HG02981 (cell line): ENCODE data around the gene MCUB.

ENCODE experiments used
- ATAC-seq: cut with Tn5 transposase; IDR thresholded peaks from one replicate; pipeline ENCODE4 v1.9.1; 2021; ENCODE audit warnings: mild to moderate bottlenecking, moderate library complexity; ENCODE audit not compliant: unreplicated experiment

MCUB gene

GRCh38 chr4:109627361-109627760 is 67.3 kb downstream of the MCUB start:
- ATAC-seq, result no peak

DNA sequence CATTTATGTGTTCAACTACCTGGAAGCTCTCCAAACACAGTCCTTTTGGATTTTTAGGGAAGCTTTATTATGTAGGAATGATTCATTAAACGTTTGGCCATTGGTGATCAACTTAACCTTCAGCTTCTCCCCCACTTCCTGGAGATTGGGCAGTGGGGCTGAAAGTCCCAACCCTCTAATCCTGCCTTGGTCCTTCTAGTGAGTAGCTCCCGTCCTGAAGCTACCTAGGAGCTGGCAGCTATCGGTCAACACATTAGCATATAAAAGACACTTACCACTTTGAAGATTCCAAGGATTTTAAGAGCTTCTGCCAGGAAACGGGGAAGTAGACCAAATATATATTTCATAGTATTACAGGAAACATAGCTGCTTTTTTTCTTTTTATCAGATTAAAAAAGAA is 69.7 kb downstream of the MCUB start:
- no peak for ATAC-seq

GRCh38 chr4:109631532-109632108 is 71.6 kb downstream of the MCUB start:
- ATAC-seq, result no peak

- ATAC-seq, result peak; percentile 53
Observed at GRCh38 chr4:109640644-109641043, 80.6 kb downstream of the MCUB start.

DNA sequence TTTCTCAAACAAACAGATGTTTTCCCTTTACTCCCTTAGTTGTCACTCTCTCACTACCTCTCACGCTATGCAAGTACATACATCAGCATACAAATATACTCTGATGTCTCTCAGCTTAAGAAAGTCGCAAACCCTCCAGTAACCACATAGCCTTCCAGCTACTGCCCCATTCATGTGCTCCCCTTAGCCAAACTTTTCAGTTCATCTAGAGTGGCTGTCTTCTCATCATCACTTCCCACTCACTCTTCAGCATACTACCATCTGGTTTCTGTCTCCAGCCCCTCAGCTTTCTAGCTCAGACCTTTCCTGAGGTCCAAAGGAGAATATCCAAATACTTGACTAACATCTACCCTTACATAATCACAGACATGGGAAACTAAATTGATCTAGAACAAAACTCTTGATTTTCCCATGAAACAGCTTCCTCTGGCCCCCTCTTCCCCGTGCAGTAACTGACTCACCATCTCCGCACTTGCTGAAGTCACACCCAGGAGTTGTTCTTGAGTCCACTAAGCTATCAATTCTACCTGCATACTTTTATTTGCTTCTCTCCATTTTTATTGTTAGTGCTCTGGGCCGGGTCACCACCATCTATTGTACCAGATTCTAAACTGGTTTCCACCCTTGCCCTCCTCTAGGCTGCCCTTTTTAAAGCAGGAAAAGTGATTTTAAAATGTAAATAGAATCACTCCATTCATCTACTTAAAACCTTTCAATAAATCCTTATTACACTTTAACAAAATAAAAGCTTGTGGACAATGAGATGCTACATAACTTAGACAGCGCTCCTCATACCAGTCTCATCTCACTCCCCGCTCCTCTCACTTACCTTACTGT is 86.0 kb downstream of the MCUB start:
- ATAC-seq, result no peak

GRCh38 chr4:109648266-109648996 is 88.4 kb downstream of the MCUB start:
- peak; percentile 63 for ATAC-seq

DNA sequence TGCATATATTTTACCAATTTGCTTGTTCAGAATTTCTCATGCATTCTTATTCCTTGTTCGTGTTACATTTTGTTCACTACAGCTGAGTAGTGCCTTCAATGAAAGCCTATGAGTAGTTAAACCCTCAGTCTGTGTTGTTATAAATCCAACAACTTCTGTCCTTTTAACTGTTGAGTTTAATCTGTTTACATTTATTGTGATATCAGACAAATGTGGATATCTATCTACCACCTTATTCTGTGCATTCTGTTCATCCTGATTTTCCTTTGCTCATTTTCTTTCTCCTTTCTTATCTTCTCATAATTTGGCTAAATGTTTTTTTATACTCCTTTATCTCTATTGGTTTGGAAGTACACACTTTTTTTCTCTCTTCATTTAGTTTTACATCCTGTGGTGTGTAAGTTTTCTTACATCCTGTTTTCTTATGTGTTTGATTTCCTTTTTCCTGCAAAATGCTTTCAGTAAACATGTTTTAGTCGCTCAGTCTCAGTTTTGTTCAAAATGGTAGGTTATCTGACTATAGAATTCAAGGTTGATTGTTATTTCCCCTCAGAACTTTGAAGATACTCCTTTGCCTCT is 89.0 kb downstream of the MCUB start:
- no peak for ATAC-seq

GRCh38 chr4:109649872-109650271 is 89.8 kb downstream of the MCUB start:
- peak; percentile 78 for ATAC-seq

DNA sequence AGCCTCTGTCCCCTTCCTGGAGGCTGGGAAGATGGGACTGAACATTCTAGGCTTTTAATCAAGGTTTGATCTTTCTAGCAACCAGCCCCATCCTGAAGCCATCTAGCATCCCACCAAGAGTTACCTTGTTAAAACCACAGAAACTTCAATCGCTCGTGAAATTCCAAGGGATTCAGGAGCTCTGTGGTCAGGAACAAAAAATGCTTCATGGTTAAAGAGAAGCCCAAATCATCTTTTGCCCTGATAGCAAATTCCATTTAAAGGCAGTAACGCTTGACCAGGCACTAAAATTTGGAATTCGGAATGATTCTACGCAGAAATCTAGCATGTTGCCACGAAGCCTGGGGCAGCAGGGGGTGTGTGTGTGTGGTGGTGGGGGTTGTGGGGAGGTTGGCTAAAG is 95.3 kb downstream of the MCUB start:
- no peak for ATAC-seq

GRCh38 chr4:109657854-109658418 is 97.9 kb downstream of the MCUB start:
- ATAC-seq, result no peak

- ATAC-seq, result no peak
Observed at GRCh38 chr4:109658871-109659410, 98.9 kb downstream of the MCUB start.

- no peak for ATAC-seq
Observed at GRCh38 chr4:109662116-109662515, 102.1 kb downstream of the MCUB start.

- no peak for ATAC-seq
Observed at GRCh38 chr4:109662771-109663170, 102.7 kb downstream of the MCUB start.

DNA sequence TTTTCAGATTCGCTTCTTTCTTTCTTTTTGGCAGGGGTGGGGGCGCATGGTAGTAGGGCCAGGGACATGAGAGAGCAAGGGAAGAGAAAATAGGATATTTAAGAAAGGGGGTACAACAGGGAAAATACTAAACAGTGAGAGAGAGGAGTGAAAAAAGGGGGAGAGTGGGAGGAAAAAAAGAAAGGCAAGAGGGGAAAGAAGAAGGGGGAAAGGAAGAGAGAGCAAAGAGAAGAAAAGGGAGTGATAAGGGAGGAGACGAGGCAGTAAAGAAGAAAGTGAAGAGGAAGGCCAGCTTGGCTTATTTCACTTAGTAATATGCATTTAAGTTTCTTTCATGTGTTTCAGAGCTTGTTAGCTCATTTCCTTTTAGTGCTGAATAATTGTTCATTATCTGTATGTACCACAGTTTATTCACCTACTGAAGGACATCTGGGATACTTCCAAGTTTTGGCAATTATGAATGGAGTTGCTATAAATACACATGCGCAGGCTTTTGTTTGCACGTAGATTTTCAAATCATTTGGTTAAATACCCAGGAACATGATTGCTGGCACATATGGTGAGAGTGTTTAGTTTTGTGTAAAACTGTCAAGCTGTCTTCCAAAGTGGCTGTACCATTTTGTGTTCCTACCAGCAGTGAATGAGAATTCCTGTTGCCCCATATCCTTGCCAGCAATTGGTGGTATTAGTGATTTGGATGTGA is 105.9 kb downstream of the MCUB start:
- no peak for ATAC-seq

DNA sequence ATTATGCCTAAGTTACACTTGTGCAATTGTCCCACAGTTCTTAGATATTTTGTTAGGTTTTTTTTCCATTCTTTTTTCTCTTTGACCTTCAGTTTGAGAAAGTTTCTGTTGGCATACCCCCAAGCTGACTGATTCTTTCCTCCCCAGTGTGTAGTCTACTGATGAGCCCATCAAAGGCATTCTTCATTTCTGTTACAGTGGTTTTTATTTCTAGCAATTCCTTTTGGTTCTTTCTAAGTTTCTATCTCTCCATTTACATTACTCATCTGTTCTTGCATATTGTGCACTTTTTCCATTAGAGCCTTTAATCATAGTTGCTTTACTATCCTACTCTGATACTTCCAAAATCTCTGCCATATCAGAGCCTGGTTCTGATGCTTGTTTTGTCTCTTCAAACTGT is 111.3 kb downstream of the MCUB start:
- ATAC-seq, result no peak

- no peak for ATAC-seq
Observed at GRCh38 chr4:109672169-109672930, 112.3 kb downstream of the MCUB start.

- no peak for ATAC-seq
Observed at GRCh38 chr4:109673303-109673702, 113.3 kb downstream of the MCUB start.

- no peak for ATAC-seq
Observed at GRCh38 chr4:109675181-109675580, 115.1 kb downstream of the MCUB start.

GRCh38 chr4:109675843-109676242 is 115.8 kb downstream of the MCUB start:
- no peak for ATAC-seq

DNA sequence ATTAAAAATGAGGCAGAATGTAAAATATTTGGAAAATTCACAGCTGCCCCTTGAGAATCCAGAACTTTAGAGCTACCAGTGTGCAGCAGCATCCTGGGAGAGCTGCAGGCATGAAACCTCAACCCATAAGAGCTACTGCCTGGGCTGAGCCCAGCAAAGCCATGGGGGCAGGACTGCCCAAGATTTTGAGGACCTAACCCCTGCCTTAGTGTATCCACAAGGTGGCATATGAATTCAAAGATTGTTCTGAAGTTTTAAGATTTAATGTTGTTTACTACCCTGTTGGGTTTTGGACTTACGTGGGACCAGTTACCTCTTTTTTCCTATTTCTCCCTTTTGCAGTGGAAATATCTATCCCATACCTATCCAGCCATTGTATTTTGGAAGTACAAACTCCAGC is 116.8 kb downstream of the MCUB start:
- no peak for ATAC-seq
